B cell (primary cell): ENCODE results near the gene HYAL2. TPM values are rescaled to one million over a fixed set of nuclear protein-coding genes. Genes with fewer than 3 reads are reported as not detected.

Experiments used
- ATAC-seq: fragments of 200-7000 bp; cut with Tn5 transposase; one replicate; pipeline ENCODE4 v1.10.0; 2021; ENCODE audit warnings: low read depth, mild to moderate bottlenecking, moderate number of reproducible peaks, moderate library complexity
- CTCF ChIA-PET: fragments of 350-600 bp; sonication (Branson Sonifier 250); formaldehyde crosslinking; loops from one replicate; lab custom pipeline; 2021; ENCODE audit warnings: antibody characterized with exemption, inconsistent platforms; lab: Charles Lee
- POLR2A ChIA-PET: fragments of 350-600 bp; sonication (Branson Sonifier 250); formaldehyde crosslinking; loops from one replicate; lab custom pipeline; 2021; ENCODE audit warnings: antibody characterized with exemption; lab: Charles Lee
- DNase-seq: peaks from one replicate; pipeline ENCODE4 v3.0.0; 2013
- H2AFZ ChIP-seq: 2 replicates; pipeline ENCODE4 v1.6.1; 2012; ENCODE audit warnings: mild to moderate bottlenecking, low read depth, low read length; ENCODE audit not compliant: insufficient read depth, poor library complexity, severe bottlenecking
- H3K27ac ChIP-seq, 2 donors: 1 replicate in 1 of 2; 2 replicates in 1 of 2; pipeline ENCODE4 v1.5.1; 2012 to 2013; ENCODE audit warnings: low read length in 2 of 2, mild to moderate bottlenecking in 2 of 2, moderate library complexity in 1 of 2
- H3K27me3 ChIP-seq, 4 experiments: fragments of 200-600 bp in 1 of 4; sonication (generic) in 1 of 4; replicated peaks in 1 of 4; 1 replicate in 2 of 4; 2 replicates in 2 of 4; pipeline versions ENCODE4 v1.6.1 to v1.7.0; 2013 to 2016; ENCODE audit warnings: low read length in 3 of 4, mild to moderate bottlenecking in 2 of 4, mixed read lengths in 1 of 4, moderate library complexity in 1 of 4; ENCODE audit not compliant: insufficient read depth in 4 of 4, control insufficient read depth in 3 of 4; ENCODE audit errors: control extremely low read depth in 1 of 4
- H3K36me3 ChIP-seq, 2 experiments: replicated peaks in 1 of 2; 1 replicate in 1 of 2; 2 replicates in 1 of 2; pipeline versions ENCODE4 v1.6.1 to v1.7.1; 2013; ENCODE audit warnings: low read length in 1 of 2; ENCODE audit not compliant: insufficient read depth in 2 of 2, control insufficient read depth in 1 of 2; ENCODE audit errors: control extremely low read depth in 1 of 2, extremely low read depth in 1 of 2
- H3K4me1 ChIP-seq, 2 donors: fragments of 200-600 bp in 1 of 2; sonication (generic) in 1 of 2; 1 replicate in 1 of 2; 2 replicates in 1 of 2; pipeline versions ENCODE4 v1.5.1 to v1.6.1; 2013 to 2017; ENCODE audit warnings: low read length in 2 of 2; ENCODE audit not compliant: control insufficient read depth in 2 of 2, insufficient read depth in 2 of 2
- H3K4me2 ChIP-seq: replicated peaks from 2 replicates; pipeline ENCODE3; 2012; ENCODE audit warnings: mild to moderate bottlenecking, low read depth, low read length; ENCODE audit not compliant: poor library complexity, severe bottlenecking
- H3K4me3 ChIP-seq, 5 experiments: fragments of 200-600 bp in 1 of 5; sonication (generic) in 1 of 5; 1 replicate in 3 of 5; 2 replicates in 2 of 5; pipeline versions ENCODE4 v1.5.1 to v1.7.0; 2011 to 2016; ENCODE audit warnings: low read length in 4 of 5, mild to moderate bottlenecking in 4 of 5, low read depth in 2 of 5, control low read depth in 1 of 5, moderate library complexity in 1 of 5; ENCODE audit not compliant: insufficient read depth in 1 of 5; ENCODE audit errors: control extremely low read depth in 1 of 5, extremely low read depth in 1 of 5
- H3K79me2 ChIP-seq: fragments of 200-600 bp; sonication (generic); one replicate; pipeline ENCODE4 v1.6.0; 2016; ENCODE audit warnings: low read length; ENCODE audit not compliant: control insufficient read depth, insufficient read depth
- H3K9ac ChIP-seq: fragments of 200-600 bp; sonication (generic); 2 replicates; pipeline ENCODE4 v1.6.1; 2017; ENCODE audit warnings: mild to moderate bottlenecking, low read length, moderate library complexity
- H3K9me3 ChIP-seq, 3 donors: one replicate each; pipeline versions ENCODE4 v1.6.1 to v1.7.1; 2013; ENCODE audit warnings: low read length in 2 of 3; ENCODE audit not compliant: control insufficient read depth in 2 of 3, insufficient read depth in 1 of 3; ENCODE audit errors: control extremely low read depth in 1 of 3
- H4K20me1 ChIP-seq: 2 replicates; pipeline ENCODE4 v1.6.0; 2012; ENCODE audit warnings: mild to moderate bottlenecking, low read length; ENCODE audit not compliant: insufficient read depth, control insufficient read depth, poor library complexity, severe bottlenecking
- H3K27ac Mint-ChIP-seq: one replicate; pipeline ENCODE4 v1.8.0; 2021; ENCODE audit warnings: mixed read lengths
- H3K27me3 Mint-ChIP-seq: one replicate; pipeline ENCODE4 v1.8.0; 2021; ENCODE audit warnings: mixed read lengths
- H3K4me1 Mint-ChIP-seq: one replicate; pipeline ENCODE4 v1.8.0; 2021; ENCODE audit warnings: mixed read lengths
- H3K4me3 Mint-ChIP-seq: one replicate; pipeline ENCODE4 v1.8.0; 2021; ENCODE audit warnings: mixed read lengths
- H3K9me3 Mint-ChIP-seq: one replicate; pipeline ENCODE4 v1.8.0; 2022; ENCODE audit warnings: mixed read lengths; ENCODE audit not compliant: insufficient read depth
- EZH2 ChIP-seq: IDR thresholded peaks from 2 replicates; pipeline ENCODE4 v1.6.1; 2012; ENCODE audit warnings: borderline replicate concordance, low read depth, mild to moderate bottlenecking, moderate library complexity, low read length; ENCODE audit not compliant: insufficient read depth, poor library complexity, severe bottlenecking
- WGBS: methylation state at CpG from one replicate; pipeline ENCODE4 v1.1.5; 2013; ENCODE audit warnings: missing lambda C conversion rate; ENCODE audit not compliant: insufficient coverage; 5-methylcytosine and 5-hydroxymethylcytosine counted together
- intact Hi-C: fragments of 100-400 bp; cut with micrococcal nuclease; formaldehyde crosslinking; loops from one replicate; pipeline ENCODE4 v1.10.0; 2022
- polyA plus RNA-seq: library from polyadenylated mRNA; depleted of rRNA; stranded (reverse); fragments of >200 nt; gene quantifications from 2 replicates; pipeline ENCODE4 v1.2.3, GENCODE V29; 2012
- total RNA-seq, 2 donors: library from RNA; stranded (reverse); fragments of 120-200 nt in 1 of 2; gene quantifications; 1 replicate in 1 of 2; 2 replicates in 1 of 2; pipeline versions ENCODE4 v1.2.3 to v1.2.4, GENCODE V29; 2013 to 2022
- TF ChIP-seq, protein P1 (sequence below): fragments of 200-600 bp; IDR thresholded peaks from one replicate; pipeline ENCODE4 v1.8.0; 2022; ENCODE audit warnings: antibody characterized with exemption, mild to moderate bottlenecking

The HYAL2 gene
- total and polyA plus RNA-seq, 2 donors (not counting 1 experiment from before 2014, with no cell fraction given) = 4.2 to 5.1 TPM

- no peak overlapping the region for H3K27ac Mint-ChIP-seq
- DNase-seq = no peak
- peaks cover 18 to 29% of the 10 kb centered on the region in 2 donors for H3K4me1 ChIP-seq
- H3K79me2 ChIP-seq = peaks cover 13% of the 10 kb centered on the region
- WGBS = 97% methylated on average over 31 of the region's 32 CpGs
- H3K27me3 ChIP-seq = no peaks in the 10 kb centered on the region
- ChIA-PET POLR2A (no interaction called here), CTCF (interaction anchor here (0.5 to 1.1 kb wide), 3 partner anchors 12 to 52 kb away, joined by 3 to 4 read pairs (median 3); no protein-coding TSS in a partner anchor)
- no peaks in the 10 kb centered on the region for H3K27me3 Mint-ChIP-seq
- no peaks in the 10 kb centered on the region for H3K9me3 Mint-ChIP-seq
- no peak overlapping the region for H3K4me2 ChIP-seq
- no peak for ATAC-seq
- H2AFZ ChIP-seq = no peak overlapping the region
- H4K20me1 ChIP-seq = no peaks in the 10 kb centered on the region
- TF ChIP-seq, protein P1, sequence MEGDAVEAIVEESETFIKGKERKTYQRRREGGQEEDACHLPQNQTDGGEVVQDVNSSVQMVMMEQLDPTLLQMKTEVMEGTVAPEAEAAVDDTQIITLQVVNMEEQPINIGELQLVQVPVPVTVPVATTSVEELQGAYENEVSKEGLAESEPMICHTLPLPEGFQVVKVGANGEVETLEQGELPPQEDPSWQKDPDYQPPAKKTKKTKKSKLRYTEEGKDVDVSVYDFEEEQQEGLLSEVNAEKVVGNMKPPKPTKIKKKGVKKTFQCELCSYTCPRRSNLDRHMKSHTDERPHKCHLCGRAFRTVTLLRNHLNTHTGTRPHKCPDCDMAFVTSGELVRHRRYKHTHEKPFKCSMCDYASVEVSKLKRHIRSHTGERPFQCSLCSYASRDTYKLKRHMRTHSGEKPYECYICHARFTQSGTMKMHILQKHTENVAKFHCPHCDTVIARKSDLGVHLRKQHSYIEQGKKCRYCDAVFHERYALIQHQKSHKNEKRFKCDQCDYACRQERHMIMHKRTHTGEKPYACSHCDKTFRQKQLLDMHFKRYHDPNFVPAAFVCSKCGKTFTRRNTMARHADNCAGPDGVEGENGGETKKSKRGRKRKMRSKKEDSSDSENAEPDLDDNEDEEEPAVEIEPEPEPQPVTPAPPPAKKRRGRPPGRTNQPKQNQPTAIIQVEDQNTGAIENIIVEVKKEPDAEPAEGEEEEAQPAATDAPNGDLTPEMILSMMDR = no peak
- peaks cover 37% of the 10 kb centered on the region for H3K4me1 Mint-ChIP-seq
- H3K27ac ChIP-seq = no peak overlapping the region
- H3K9ac ChIP-seq = no peak overlapping the region
- H3K4me3 Mint-ChIP-seq = no peak overlapping the region
- no peak overlapping the region for H3K4me3 ChIP-seq
- H3K9me3 ChIP-seq = peaks cover 0 to under 1% (median 0%) of the 10 kb centered on the region in 3 donors
- intact Hi-C loops = no loop called here
- H3K36me3 ChIP-seq = no peaks in the 10 kb centered on the region
Measured at GRCh38 chr3:50302095-50303012, 20.2 kb downstream of the HYAL2 start.

GRCh38 chr3:50300681-50301254 lies 21.8 kb downstream of the HYAL2 start:
- TF ChIP-seq, protein P1 = no peak
- TF ChIP-seq EZH2 = no peak
- Histone ChIP-seq H3K27ac (no peak overlapping the region), H4K20me1 (no peaks in the 10 kb centered on the region), H3K4me3 (no peak overlapping the region), H3K9me3 (no peaks in the 10 kb centered on the region), H3K4me2 (no peak overlapping the region), H3K36me3 (peaks cover 0 to 4% of the 10 kb centered on the region in 2 experiments), H2AFZ (no peak overlapping the region), H3K4me1 (peaks cover 18 to 29% of the 10 kb centered on the region in 2 donors), H3K27me3 (no peaks in the 10 kb centered on the region), H3K9ac (no peak overlapping the region), H3K79me2 (peaks cover 13% of the 10 kb centered on the region)
- WGBS = 98% methylated on average over 4 of the region's 6 CpGs
- no peaks in the 10 kb centered on the region for H3K9me3 Mint-ChIP-seq
- DNase-seq (no peak), ATAC-seq (no peak)
- peaks cover 39% of the 10 kb centered on the region for H3K4me1 Mint-ChIP-seq
- ChIA-PET CTCF (interaction anchor here (0.9 to 3.2 kb wide), 3 partner anchors 23 to 49 kb away, joined by 3 to 28 read pairs (median 14); partner anchors contain the start of genes CYB561D2, HYAL2 and NPRL2), POLR2A (interaction anchor here (0.6 kb wide), 2 partner anchors 65 to 110 kb away, joined by 4 to 7 read pairs; no protein-coding TSS in a partner anchor)
- intact Hi-C loops = no loop called here
- H3K27ac Mint-ChIP-seq = peak overlapping the region; percentile 46
- H3K27me3 Mint-ChIP-seq = no peaks in the 10 kb centered on the region
- peak overlapping the region; percentile 100 for H3K4me3 Mint-ChIP-seq
